Measurements from ENCODE around the gene RNF225. TPM values are rescaled to one million over a fixed set of nuclear protein-coding genes. Genes with fewer than 3 reads are reported as not detected.

Gene RNF225
- total and polyA plus RNA-seq, 9 of the 15 experiments (the other 6 are each of a cell fraction or from before 2014, with no cell fraction given), result 0.33 TPM; not detected in 8

DNA sequence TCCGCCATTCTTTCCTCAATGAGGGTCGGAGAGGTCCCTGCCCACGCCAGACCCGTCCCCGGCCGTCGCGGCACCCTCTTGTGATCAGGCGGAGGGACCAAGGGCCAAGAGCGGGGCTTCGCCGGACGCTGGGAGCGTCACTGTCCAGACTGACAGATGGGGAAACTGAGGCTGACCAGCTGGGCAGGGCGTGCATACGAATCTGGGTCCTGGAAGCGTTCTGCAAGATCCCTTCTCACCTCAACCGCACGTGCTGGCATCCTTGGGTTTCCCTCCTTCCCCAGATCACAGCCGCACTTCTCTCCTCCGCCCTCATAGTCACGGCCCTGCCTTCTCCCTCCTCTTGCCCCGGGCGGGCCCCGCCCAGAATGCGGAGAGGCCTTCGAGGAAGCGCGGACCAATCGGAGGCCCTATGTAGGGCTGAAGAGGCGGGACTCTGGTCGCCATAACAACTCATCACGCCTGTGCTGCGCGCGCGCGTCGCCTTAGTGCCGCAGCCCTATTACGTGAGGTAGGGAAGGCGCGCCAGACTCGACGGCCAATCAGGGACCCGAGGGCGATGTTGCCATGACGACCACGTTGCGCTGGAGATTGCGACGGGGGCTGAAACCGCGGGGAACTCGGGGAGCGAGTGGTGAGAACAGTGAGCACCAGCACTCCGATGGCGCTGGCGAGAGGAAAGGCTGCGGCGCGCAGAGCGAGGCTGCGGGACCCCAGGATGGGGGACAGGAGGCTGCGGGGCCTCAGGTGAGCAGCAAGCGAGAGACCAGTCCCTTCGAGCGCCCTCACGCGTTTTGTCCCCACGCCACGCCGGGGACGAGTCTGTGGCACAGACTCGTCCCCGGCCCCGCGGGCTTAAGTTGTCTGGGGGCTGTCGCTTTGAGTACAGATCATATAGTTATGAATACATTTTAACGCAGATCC lies 5.7 kb downstream of the RNF225 start (continued):
- TF ChIP-seq ZNF324 (CRISPR knock-in tag; IDR thresholded peaks at IDR 0.05), result no peak
- TF ChIP-seq TGIF2 (CRISPR knock-in tag; IDR thresholded peaks at IDR 0.05), result no peak
- TF ChIP-seq CHCHD3 (CRISPR knock-in tag; IDR thresholded peaks at IDR 0.05), result 0 out of 2 replicates have a peak, but pooled peaks have one; percentile 73
- no peak for TF ChIP-seq ETV6 (IDR thresholded peaks at IDR 0.05; ENCODE audit: borderline replicate concordance in 1 of 2, low read depth in 2 of 2, low read length in 1 of 2)
- no peak for TF ChIP-seq ETV6 (CRISPR knock-in tag; IDR thresholded peaks at IDR 0.05; ENCODE audit: borderline replicate concordance)
- TF ChIP-seq ZFP36 (IDR thresholded peaks at IDR 0.05; ENCODE audit: low read depth, low read length, partially characterized antibody), result no peak
- TF ChIP-seq ZNF23 (CRISPR knock-in tag; IDR thresholded peaks at IDR 0.05), result no peak
- no peak for TF ChIP-seq TEAD2 (tag; IDR thresholded peaks at IDR 0.05)
- peak; percentile 77 for TF ChIP-seq CEBPG (CRISPR knock-in tag; IDR thresholded peaks at IDR 0.05)
- no peak for TF ChIP-seq CEBPG (tag; conservative IDR thresholded peaks at IDR 0.05 in 1 of 2, IDR thresholded peaks at IDR 0.05 in 1 of 2)
- TF ChIP-seq, protein P1, sequence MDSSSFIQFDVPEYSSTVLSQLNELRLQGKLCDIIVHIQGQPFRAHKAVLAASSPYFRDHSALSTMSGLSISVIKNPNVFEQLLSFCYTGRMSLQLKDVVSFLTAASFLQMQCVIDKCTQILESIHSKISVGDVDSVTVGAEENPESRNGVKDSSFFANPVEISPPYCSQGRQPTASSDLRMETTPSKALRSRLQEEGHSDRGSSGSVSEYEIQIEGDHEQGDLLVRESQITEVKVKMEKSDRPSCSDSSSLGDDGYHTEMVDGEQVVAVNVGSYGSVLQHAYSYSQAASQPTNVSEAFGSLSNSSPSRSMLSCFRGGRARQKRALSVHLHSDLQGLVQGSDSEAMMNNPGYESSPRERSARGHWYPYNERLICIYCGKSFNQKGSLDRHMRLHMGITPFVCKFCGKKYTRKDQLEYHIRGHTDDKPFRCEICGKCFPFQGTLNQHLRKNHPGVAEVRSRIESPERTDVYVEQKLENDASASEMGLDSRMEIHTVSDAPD (CRISPR knock-in tag; IDR thresholded peaks at IDR 0.05), result no peak
- no peak for TF ChIP-seq TCF7 (IDR thresholded peaks at IDR 0.05; ENCODE audit: borderline replicate concordance)
- TF ChIP-seq, protein P2, sequence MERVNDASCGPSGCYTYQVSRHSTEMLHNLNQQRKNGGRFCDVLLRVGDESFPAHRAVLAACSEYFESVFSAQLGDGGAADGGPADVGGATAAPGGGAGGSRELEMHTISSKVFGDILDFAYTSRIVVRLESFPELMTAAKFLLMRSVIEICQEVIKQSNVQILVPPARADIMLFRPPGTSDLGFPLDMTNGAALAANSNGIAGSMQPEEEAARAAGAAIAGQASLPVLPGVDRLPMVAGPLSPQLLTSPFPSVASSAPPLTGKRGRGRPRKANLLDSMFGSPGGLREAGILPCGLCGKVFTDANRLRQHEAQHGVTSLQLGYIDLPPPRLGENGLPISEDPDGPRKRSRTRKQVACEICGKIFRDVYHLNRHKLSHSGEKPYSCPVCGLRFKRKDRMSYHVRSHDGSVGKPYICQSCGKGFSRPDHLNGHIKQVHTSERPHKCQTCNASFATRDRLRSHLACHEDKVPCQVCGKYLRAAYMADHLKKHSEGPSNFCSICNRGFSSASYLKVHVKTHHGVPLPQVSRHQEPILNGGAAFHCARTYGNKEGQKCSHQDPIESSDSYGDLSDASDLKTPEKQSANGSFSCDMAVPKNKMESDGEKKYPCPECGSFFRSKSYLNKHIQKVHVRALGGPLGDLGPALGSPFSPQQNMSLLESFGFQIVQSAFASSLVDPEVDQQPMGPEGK (CRISPR knock-in tag; IDR thresholded peaks at IDR 0.05; ENCODE audit: borderline replicate concordance), result no peak
- TF ChIP-seq, protein P3, sequence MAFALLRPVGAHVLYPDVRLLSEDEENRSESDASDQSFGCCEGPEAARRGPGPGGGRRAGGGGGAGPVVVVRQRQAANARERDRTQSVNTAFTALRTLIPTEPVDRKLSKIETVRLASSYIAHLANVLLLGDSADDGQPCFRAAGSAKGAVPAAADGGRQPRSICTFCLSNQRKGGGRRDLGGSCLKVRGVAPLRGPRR (CRISPR knock-in tag; IDR thresholded peaks at IDR 0.05), result 0 out of 2 replicates have a peak, but pooled peaks have one; percentile 27
- TF ChIP-seq EHMT2 (IDR thresholded peaks at IDR 0.05), result no peak
- TF ChIP-seq, protein P4, sequence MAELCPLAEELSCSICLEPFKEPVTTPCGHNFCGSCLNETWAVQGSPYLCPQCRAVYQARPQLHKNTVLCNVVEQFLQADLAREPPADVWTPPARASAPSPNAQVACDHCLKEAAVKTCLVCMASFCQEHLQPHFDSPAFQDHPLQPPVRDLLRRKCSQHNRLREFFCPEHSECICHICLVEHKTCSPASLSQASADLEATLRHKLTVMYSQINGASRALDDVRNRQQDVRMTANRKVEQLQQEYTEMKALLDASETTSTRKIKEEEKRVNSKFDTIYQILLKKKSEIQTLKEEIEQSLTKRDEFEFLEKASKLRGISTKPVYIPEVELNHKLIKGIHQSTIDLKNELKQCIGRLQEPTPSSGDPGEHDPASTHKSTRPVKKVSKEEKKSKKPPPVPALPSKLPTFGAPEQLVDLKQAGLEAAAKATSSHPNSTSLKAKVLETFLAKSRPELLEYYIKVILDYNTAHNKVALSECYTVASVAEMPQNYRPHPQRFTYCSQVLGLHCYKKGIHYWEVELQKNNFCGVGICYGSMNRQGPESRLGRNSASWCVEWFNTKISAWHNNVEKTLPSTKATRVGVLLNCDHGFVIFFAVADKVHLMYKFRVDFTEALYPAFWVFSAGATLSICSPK (IDR thresholded peaks at IDR 0.05; ENCODE audit: borderline replicate concordance), result no peak
- no peak; a peak in 1 of 4 replicates for TF ChIP-seq SIX5 (IDR thresholded peaks at IDR 0.05; ENCODE audit: borderline replicate concordance in 1 of 2, insufficient read depth in 1 of 2, low read depth in 1 of 2, low read length in 2 of 2)
- TF ChIP-seq, protein P5, sequence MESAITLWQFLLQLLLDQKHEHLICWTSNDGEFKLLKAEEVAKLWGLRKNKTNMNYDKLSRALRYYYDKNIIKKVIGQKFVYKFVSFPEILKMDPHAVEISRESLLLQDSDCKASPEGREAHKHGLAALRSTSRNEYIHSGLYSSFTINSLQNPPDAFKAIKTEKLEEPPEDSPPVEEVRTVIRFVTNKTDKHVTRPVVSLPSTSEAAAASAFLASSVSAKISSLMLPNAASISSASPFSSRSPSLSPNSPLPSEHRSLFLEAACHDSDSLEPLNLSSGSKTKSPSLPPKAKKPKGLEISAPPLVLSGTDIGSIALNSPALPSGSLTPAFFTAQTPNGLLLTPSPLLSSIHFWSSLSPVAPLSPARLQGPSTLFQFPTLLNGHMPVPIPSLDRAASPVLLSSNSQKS (CRISPR knock-in tag; IDR thresholded peaks at IDR 0.05), result no peak
- TF ChIP-seq GTF2F1 (IDR thresholded peaks at IDR 0.05; ENCODE audit: low read depth, low read length), result 0 out of 2 replicates have a peak, but pooled peaks have one; percentile 77
